Endodermal cell (in vitro differentiated cells): ENCODE data around the gene SQSTM1. TPM values are rescaled to one million over a fixed set of nuclear protein-coding genes. Genes with fewer than 3 reads are reported as not detected.

ENCODE experiments used
- DNase-seq: peaks from one replicate; pipeline ENCODE4 v3.0.0-alpha.2; 2017
- H3K27ac ChIP-seq: 2 replicates; pipeline ENCODE4 v1.5.1; 2013; ENCODE audit warnings: mild to moderate bottlenecking, low read depth, low read length, moderate library complexity
- H3K27me3 ChIP-seq: 2 replicates; pipeline ENCODE4 v1.6.1; 2013; ENCODE audit warnings: mild to moderate bottlenecking, low read length, moderate library complexity; ENCODE audit not compliant: insufficient read depth, control insufficient read depth, poor library complexity, severe bottlenecking
- H3K36me3 ChIP-seq: 2 replicates; pipeline ENCODE4 v1.7.0; 2013; ENCODE audit warnings: mild to moderate bottlenecking, low read length, moderate library complexity; ENCODE audit not compliant: control insufficient read depth, insufficient read depth
- H3K4me1 ChIP-seq: one replicate; pipeline ENCODE4 v1.7.0; 2013; ENCODE audit warnings: low read length; ENCODE audit not compliant: control insufficient read depth, insufficient read depth
- H3K4me3 ChIP-seq: 2 replicates; pipeline ENCODE4 v1.5.1; 2013; ENCODE audit warnings: mild to moderate bottlenecking, low read length, moderate library complexity
- H3K9ac ChIP-seq: 2 replicates; pipeline ENCODE4 v1.6.1; 2013; ENCODE audit warnings: mild to moderate bottlenecking, low read length, moderate library complexity; ENCODE audit not compliant: poor library complexity, severe bottlenecking; ENCODE audit errors: extremely low read depth
- H3K9me3 ChIP-seq: 2 replicates; pipeline ENCODE4 v1.6.1; 2013; ENCODE audit warnings: mild to moderate bottlenecking, low read length, moderate library complexity; ENCODE audit not compliant: control insufficient read depth
- H3K27ac Mint-ChIP-seq: 2 replicates; pipeline ENCODE4 v1.8.0; 2020; ENCODE audit warnings: mixed read lengths
- H3K27me3 Mint-ChIP-seq: 2 replicates; pipeline ENCODE4 v1.8.0; 2021; ENCODE audit warnings: mild to moderate bottlenecking, mixed read lengths; ENCODE audit not compliant: insufficient read depth
- H3K36me3 Mint-ChIP-seq: 2 replicates; pipeline ENCODE4 v1.8.0; 2020; ENCODE audit warnings: low read depth, mixed read lengths
- H3K4me1 Mint-ChIP-seq: 2 replicates; pipeline ENCODE4 v1.8.0; 2020; ENCODE audit warnings: mixed read lengths
- H3K4me3 Mint-ChIP-seq: 2 replicates; pipeline ENCODE4 v1.8.0; 2020; ENCODE audit warnings: mild to moderate bottlenecking, moderate library complexity, mixed read lengths
- H3K9me3 Mint-ChIP-seq: 2 replicates; pipeline ENCODE4 v1.8.0; 2020; ENCODE audit warnings: mild to moderate bottlenecking, mixed read lengths
- CTCF ChIP-seq: fragments of 200-600 bp; sonication (generic); conservative IDR thresholded peaks from 2 replicates; pipeline ENCODE4 v1.5.0; 2021; ENCODE audit warnings: antibody characterized with exemption, mild to moderate bottlenecking
- WGBS, 2 experiments: methylation state at CpG; one replicate each; pipeline versions ENCODE4 v1.1.5 to v1.1.7; 2013; ENCODE audit warnings: missing lambda C conversion rate in 2 of 2, mixed read lengths in 1 of 2; ENCODE audit not compliant: insufficient coverage in 1 of 2, insufficient read length in 1 of 2; 5-methylcytosine and 5-hydroxymethylcytosine counted together
- total RNA-seq, 2 donors: library from RNA; stranded (reverse); fragmentation: NEBNext Ultra II Directional in 1 of 2; extraction: Animal tissue kit (Norgen Biotek cat#: 25700) in 1 of 2; gene quantifications; 2 replicates in 1 of 2; 3 replicates in 1 of 2; pipeline ENCODE4 v1.2.1, GENCODE V29; 2021

SQSTM1 gene
- total RNA-seq, 2 donors from 2014 or later, result 134 to 172 TPM

DNA sequence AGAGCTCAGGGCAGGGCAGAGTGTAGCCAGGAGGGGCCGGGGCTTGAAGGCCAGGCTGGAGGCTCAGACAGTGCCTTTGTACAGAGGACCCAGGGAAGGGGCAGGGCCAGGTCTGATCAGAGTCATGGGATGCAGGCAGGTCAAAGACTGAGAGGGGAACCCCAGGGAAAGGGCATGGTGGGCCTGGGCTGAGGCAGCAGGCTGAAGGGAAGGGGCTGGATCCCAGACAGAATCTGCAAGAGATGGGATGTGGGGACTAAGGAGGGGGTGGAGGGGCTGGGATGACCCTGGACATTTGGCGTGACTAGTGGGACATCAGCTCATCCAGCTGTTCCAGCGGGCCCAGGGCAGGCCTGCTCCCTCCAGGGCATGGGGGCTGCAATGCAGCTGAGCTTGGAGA is 53.4 kb downstream of the SQSTM1 start:
- DNase-seq, result no peak
- Histone ChIP-seq H3K4me1 (no peaks in the 10 kb centered on the region), H3K27ac (no peak overlapping the region), H3K9me3 (no peaks in the 10 kb centered on the region), H3K9ac (no peak overlapping the region), H3K4me3 (no peak overlapping the region), H3K27me3 (no peaks in the 10 kb centered on the region), H3K36me3 (peaks cover 47% of the 10 kb centered on the region)
- Mint-ChIP-seq H3K9me3 (no peaks in the 10 kb centered on the region), H3K27ac (no peak overlapping the region), H3K4me3 (no peak overlapping the region), H3K4me1 (peaks cover 3% of the 10 kb centered on the region), H3K36me3 (peaks cover 52% of the 10 kb centered on the region), H3K27me3 (no peaks in the 10 kb centered on the region)
- no peak for TF ChIP-seq CTCF
- WGBS, 2 experiments, result 94 to 100% methylated on average over 2 to 3 of the region's 3 CpGs

GRCh38 chr5:179874536-179875292 is 54.0 kb downstream of the SQSTM1 start:
- Histone ChIP-seq H3K4me1 (no peaks in the 10 kb centered on the region), H3K27ac (no peak overlapping the region), H3K9me3 (no peaks in the 10 kb centered on the region), H3K9ac (no peak overlapping the region), H3K4me3 (no peak overlapping the region), H3K36me3 (peaks cover 41% of the 10 kb centered on the region), H3K27me3 (no peaks in the 10 kb centered on the region)
- WGBS, 2 experiments, result 97 to 98% methylated on average over 19 to 28 of the region's 28 CpGs
- Mint-ChIP-seq H3K27ac (no peak overlapping the region), H3K9me3 (no peaks in the 10 kb centered on the region), H3K36me3 (peaks cover 51% of the 10 kb centered on the region), H3K4me3 (no peak overlapping the region), H3K4me1 (peaks cover 3% of the 10 kb centered on the region), H3K27me3 (no peaks in the 10 kb centered on the region)
- DNase-seq, result no peak
- no peak for TF ChIP-seq CTCF

- Histone ChIP-seq H3K9me3 (no peaks in the 10 kb centered on the region), H3K27ac (no peak overlapping the region), H3K4me3 (no peak overlapping the region), H3K36me3 (peaks cover 33% of the 10 kb centered on the region), H3K9ac (no peak overlapping the region), H3K27me3 (no peaks in the 10 kb centered on the region), H3K4me1 (no peaks in the 10 kb centered on the region)
- 85 to 92% methylated on average over 10 to 16 of the region's 16 CpGs for WGBS, 2 experiments
- Mint-ChIP-seq H3K4me1 (no peaks in the 10 kb centered on the region), H3K4me3 (no peak overlapping the region), H3K36me3 (peaks cover 45% of the 10 kb centered on the region), H3K9me3 (no peaks in the 10 kb centered on the region), H3K27ac (no peak overlapping the region), H3K27me3 (no peaks in the 10 kb centered on the region)
- no peak for DNase-seq
- TF ChIP-seq CTCF, result no peak
Observed at GRCh38 chr5:179875741-179876609, 55.3 kb downstream of the SQSTM1 start.
